HepG2 (cell line): Measurements from ENCODE around the gene S1PR2. TPM values are rescaled to one million over a fixed set of nuclear protein-coding genes. Genes with fewer than 3 reads are reported as not detected.

Experiments
- FOXA3 ChIP-seq: IDR thresholded peaks from 2 replicates; pipeline ENCODE4 v1.6.1; 2016; ENCODE audit warnings: missing genetic modification reagents, missing compliant biosample characterization
- ISL2 ChIP-seq: sonication (generic); formaldehyde crosslinking; IDR thresholded peaks from 2 replicates; pipeline ENCODE4 v1.5.0; 2020; ENCODE audit warnings: missing genetic modification reagents
- KLF12 ChIP-seq: sonication (generic); formaldehyde crosslinking; IDR thresholded peaks from 2 replicates; pipeline ENCODE4 v1.4.0; 2020; ENCODE audit warnings: missing genetic modification reagents, borderline replicate concordance
- KLF9 ChIP-seq: IDR thresholded peaks from 2 replicates; pipeline ENCODE4 v1.6.1; 2016; ENCODE audit warnings: low read depth
- MED1 ChIP-seq: sonication (generic); formaldehyde crosslinking; IDR thresholded peaks from 2 replicates; pipeline ENCODE4 v1.4.0; 2020; ENCODE audit warnings: missing genetic modification reagents
- MEIS1 ChIP-seq: sonication (generic); formaldehyde crosslinking; IDR thresholded peaks from 2 replicates; pipeline ENCODE4 v1.9.0; 2021; ENCODE audit warnings: mild to moderate bottlenecking, missing genetic modification reagents, moderate library complexity, borderline replicate concordance
- PHF8 ChIP-seq: sonication (generic); formaldehyde crosslinking; IDR thresholded peaks from 2 replicates; pipeline ENCODE4 v1.5.0; 2020; ENCODE audit warnings: missing genetic modification reagents
- RBM22 ChIP-seq: fragments of 200-400 bp; formaldehyde crosslinking; optimal IDR thresholded peaks from 2 replicates; pipeline ENCODE3; 2017; ENCODE audit warnings: mild to moderate bottlenecking, low read length, moderate library complexity
- RFX1 ChIP-seq: fragments of 450-650 bp; IDR thresholded peaks from 2 replicates; pipeline ENCODE4 v1.6.1; 2017
- RNF2 ChIP-seq: fragments of 450-650 bp; conservative IDR thresholded peaks from 2 replicates; pipeline ENCODE4 v1.6.1; 2016; ENCODE audit warnings: low read depth
- ZKSCAN5 ChIP-seq: sonication (generic); formaldehyde crosslinking; IDR thresholded peaks from 2 replicates; pipeline ENCODE4 v1.5.1; 2020; ENCODE audit warnings: mild to moderate bottlenecking, missing genetic modification reagents
- ZNF230 ChIP-seq: sonication (generic); formaldehyde crosslinking; IDR thresholded peaks from 2 replicates; pipeline ENCODE4 v1.4.0; 2020; ENCODE audit warnings: mild to moderate bottlenecking, missing genetic modification reagents
- ZNF263 ChIP-seq: sonication (generic); formaldehyde crosslinking; IDR thresholded peaks from 2 replicates; pipeline ENCODE4 v1.4.0; 2020; ENCODE audit warnings: missing genetic modification reagents
- ZNF441 ChIP-seq: sonication (generic); formaldehyde crosslinking; IDR thresholded peaks from 2 replicates; pipeline ENCODE4 v1.7.0; 2021; ENCODE audit warnings: missing genetic modification reagents, borderline replicate concordance
- ZNF451 ChIP-seq: sonication (generic); formaldehyde crosslinking; IDR thresholded peaks from 2 replicates; pipeline ENCODE4 v1.5.0; 2020; ENCODE audit warnings: mild to moderate bottlenecking, missing genetic modification reagents
- ZNF556 ChIP-seq: sonication (generic); formaldehyde crosslinking; IDR thresholded peaks from 2 replicates; pipeline ENCODE4 v1.4.0; 2020; ENCODE audit warnings: mild to moderate bottlenecking, missing genetic modification reagents, borderline replicate concordance
- ZNF773 ChIP-seq: sonication (generic); formaldehyde crosslinking; IDR thresholded peaks from 2 replicates; pipeline ENCODE4 v1.4.0; 2020; ENCODE audit warnings: missing genetic modification reagents, borderline replicate concordance
- ZNF841 ChIP-seq: sonication (generic); formaldehyde crosslinking; IDR thresholded peaks from 2 replicates; pipeline ENCODE4 v1.8.1; 2023; ENCODE audit warnings: missing genetic modification reagents, borderline replicate concordance
- polyA plus RNA-seq, 8 experiments: library from polyadenylated mRNA; depleted of rRNA in 3 of 8; stranded (reverse) in 7 of 8; unstranded in 1 of 8; fragments of >200 nt; fragmentation: Illumina TruSeq in 4 of 8; extraction: Trizol in 4 of 8; gene quantifications; 2 replicates each; pipeline versions ENCODE4 v1.2.1 to v1.2.3, GENCODE V29; 2011 to 2016; ENCODE audit warnings: low read depth in 4 of 8, missing spikeins in 1 of 8, mixed read lengths in 1 of 8; ENCODE audit not compliant: insufficient read depth in 1 of 8
- total RNA-seq, 5 experiments: library from RNA; depleted of rRNA; stranded (reverse); fragments of >200 nt; fragmentation: Illumina TruSeq; extraction: Trizol; gene quantifications; 2 replicates each; pipeline ENCODE4 v1.2.3, GENCODE V29; 2016; ENCODE audit warnings: low read depth in 1 of 5
- TF ChIP-seq, protein P1 (sequence below): sonication (generic); formaldehyde crosslinking; IDR thresholded peaks from 2 replicates; pipeline ENCODE4 v1.9.0; 2022; ENCODE audit warnings: missing genetic modification reagents, mild to moderate bottlenecking, borderline replicate concordance
- TF ChIP-seq, protein P2 (sequence below): IDR thresholded peaks from 2 replicates; pipeline ENCODE4 v1.6.1; 2018; ENCODE audit warnings: missing genetic modification reagents, mild to moderate bottlenecking, missing compliant biosample characterization
- TF ChIP-seq, protein P3 (sequence below): sonication (generic); formaldehyde crosslinking; conservative IDR thresholded peaks from 2 replicates; pipeline ENCODE4 v1.8.0; 2022; ENCODE audit warnings: missing genetic modification reagents
- TF ChIP-seq, protein P4 (sequence below): sonication (generic); formaldehyde crosslinking; conservative IDR thresholded peaks from 2 replicates; pipeline ENCODE4 v1.4.0; 2020; ENCODE audit warnings: missing genetic modification reagents
- TF ChIP-seq, protein P5 (sequence below): IDR thresholded peaks from 2 replicates; pipeline ENCODE4 v1.6.1; 2016; ENCODE audit warnings: low read depth, control low read depth

Gene S1PR2
- total and polyA plus RNA-seq, 2 of the 13 experiments (the other 11 are each of a cell fraction or from before 2014, with no cell fraction given): 0.91 to 1.3 TPM

DNA sequence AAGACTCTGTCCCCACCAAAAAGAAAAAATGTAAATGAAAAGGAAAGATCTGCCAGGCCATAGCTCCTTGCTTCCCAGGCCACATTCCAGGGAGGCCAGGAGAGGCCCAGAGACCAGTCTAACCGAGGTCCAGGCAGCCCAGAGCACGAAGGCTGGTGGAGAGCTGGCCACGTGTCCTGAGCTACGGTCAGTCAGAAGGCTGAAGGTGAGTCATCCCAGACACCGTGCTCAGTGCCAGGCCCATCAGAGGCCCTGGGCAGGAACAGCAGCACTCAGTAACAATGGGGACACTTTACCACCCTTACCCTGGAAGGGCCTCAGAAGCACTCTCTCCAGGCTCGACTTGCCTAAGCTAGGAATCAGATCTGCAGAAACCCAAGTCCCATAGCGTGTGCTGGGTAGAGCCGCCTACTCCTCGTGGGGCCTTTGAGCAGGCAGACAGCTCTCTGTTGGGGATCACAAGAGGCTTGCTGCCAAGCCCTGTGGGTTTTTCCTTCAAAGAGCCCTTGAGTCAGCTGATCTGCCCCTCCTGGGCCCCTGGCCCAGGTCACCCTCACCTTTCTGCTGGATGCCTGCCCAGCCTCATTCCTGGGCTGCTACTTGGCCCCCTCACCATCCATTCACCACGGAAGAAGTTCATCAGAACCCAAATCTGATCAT, 24.8 kb downstream of the S1PR2 start (continued):
- TF ChIP-seq, protein P1, sequence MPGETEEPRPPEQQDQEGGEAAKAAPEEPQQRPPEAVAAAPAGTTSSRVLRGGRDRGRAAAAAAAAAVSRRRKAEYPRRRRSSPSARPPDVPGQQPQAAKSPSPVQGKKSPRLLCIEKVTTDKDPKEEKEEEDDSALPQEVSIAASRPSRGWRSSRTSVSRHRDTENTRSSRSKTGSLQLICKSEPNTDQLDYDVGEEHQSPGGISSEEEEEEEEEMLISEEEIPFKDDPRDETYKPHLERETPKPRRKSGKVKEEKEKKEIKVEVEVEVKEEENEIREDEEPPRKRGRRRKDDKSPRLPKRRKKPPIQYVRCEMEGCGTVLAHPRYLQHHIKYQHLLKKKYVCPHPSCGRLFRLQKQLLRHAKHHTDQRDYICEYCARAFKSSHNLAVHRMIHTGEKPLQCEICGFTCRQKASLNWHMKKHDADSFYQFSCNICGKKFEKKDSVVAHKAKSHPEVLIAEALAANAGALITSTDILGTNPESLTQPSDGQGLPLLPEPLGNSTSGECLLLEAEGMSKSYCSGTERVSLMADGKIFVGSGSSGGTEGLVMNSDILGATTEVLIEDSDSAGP: peak; percentile 27; the same call in 1 of the 2 replicates
- TF ChIP-seq ZKSCAN5 (no peak), ISL2 (CRISPR knock-in tag) (no peak), FOXA3 (0 out of 2 replicates have a peak, but pooled peaks have one; percentile 11), ZNF230 (no peak), KLF12 (CRISPR knock-in tag) (no peak), ZNF773 (no peak), MEIS1 (CRISPR knock-in tag) (no peak), MED1 (CRISPR knock-in tag) (peak; percentile 70), ZNF451 (CRISPR knock-in tag) (peak; percentile 45; the same call in 1 of the 2 replicates), RNF2 (peak; percentile 92), RBM22 (no peak), ZNF441 (no peak; the same call in 1 of the 2 replicates), PHF8 (CRISPR knock-in tag) (0 out of 2 replicates have a peak, but pooled peaks have one; percentile 28), ZNF556 (CRISPR knock-in tag) (no peak), ZNF263 (CRISPR knock-in tag) (peak; percentile 94), RFX1 (no peak), ZNF841 (CRISPR knock-in tag) (no peak), KLF9 (CRISPR knock-in tag) (0 out of 2 replicates have a peak, but pooled peaks have one; percentile 68)
- TF ChIP-seq, protein P2, sequence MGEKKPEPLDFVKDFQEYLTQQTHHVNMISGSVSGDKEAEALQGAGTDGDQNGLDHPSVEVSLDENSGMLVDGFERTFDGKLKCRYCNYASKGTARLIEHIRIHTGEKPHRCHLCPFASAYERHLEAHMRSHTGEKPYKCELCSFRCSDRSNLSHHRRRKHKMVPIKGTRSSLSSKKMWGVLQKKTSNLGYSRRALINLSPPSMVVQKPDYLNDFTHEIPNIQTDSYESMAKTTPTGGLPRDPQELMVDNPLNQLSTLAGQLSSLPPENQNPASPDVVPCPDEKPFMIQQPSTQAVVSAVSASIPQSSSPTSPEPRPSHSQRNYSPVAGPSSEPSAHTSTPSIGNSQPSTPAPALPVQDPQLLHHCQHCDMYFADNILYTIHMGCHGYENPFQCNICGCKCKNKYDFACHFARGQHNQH (CRISPR knock-in tag): 0 out of 2 replicates have a peak, but pooled peaks have one; percentile 51
- TF ChIP-seq, protein P3, sequence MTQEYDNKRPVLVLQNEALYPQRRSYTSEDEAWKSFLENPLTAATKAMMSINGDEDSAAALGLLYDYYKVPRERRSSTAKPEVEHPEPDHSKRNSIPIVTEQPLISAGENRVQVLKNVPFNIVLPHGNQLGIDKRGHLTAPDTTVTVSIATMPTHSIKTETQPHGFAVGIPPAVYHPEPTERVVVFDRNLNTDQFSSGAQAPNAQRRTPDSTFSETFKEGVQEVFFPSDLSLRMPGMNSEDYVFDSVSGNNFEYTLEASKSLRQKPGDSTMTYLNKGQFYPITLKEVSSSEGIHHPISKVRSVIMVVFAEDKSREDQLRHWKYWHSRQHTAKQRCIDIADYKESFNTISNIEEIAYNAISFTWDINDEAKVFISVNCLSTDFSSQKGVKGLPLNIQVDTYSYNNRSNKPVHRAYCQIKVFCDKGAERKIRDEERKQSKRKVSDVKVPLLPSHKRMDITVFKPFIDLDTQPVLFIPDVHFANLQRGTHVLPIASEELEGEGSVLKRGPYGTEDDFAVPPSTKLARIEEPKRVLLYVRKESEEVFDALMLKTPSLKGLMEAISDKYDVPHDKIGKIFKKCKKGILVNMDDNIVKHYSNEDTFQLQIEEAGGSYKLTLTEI (CRISPR knock-in tag): no peak
- TF ChIP-seq, protein P4, sequence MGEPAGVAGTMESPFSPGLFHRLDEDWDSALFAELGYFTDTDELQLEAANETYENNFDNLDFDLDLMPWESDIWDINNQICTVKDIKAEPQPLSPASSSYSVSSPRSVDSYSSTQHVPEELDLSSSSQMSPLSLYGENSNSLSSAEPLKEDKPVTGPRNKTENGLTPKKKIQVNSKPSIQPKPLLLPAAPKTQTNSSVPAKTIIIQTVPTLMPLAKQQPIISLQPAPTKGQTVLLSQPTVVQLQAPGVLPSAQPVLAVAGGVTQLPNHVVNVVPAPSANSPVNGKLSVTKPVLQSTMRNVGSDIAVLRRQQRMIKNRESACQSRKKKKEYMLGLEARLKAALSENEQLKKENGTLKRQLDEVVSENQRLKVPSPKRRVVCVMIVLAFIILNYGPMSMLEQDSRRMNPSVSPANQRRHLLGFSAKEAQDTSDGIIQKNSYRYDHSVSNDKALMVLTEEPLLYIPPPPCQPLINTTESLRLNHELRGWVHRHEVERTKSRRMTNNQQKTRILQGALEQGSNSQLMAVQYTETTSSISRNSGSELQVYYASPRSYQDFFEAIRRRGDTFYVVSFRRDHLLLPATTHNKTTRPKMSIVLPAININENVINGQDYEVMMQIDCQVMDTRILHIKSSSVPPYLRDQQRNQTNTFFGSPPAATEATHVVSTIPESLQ (CRISPR knock-in tag): no peak
- TF ChIP-seq, protein P5, sequence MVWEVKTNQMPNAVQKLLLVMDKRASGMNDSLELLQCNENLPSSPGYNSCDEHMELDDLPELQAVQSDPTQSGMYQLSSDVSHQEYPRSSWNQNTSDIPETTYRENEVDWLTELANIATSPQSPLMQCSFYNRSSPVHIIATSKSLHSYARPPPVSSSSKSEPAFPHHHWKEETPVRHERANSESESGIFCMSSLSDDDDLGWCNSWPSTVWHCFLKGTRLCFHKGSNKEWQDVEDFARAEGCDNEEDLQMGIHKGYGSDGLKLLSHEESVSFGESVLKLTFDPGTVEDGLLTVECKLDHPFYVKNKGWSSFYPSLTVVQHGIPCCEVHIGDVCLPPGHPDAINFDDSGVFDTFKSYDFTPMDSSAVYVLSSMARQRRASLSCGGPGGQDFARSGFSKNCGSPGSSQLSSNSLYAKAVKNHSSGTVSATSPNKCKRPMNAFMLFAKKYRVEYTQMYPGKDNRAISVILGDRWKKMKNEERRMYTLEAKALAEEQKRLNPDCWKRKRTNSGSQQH (CRISPR knock-in tag): no peak
